OCI-LY7 (cell line): Measurements from ENCODE around the gene CMIP.

Experiments
- EZH2phosphoT487 ChIP-seq: fragments of 200-600 bp; sonication (generic); IDR thresholded peaks from 2 replicates; pipeline ENCODE4 v1.6.1; 2018; ENCODE audit warnings: low read depth, borderline replicate concordance, mild to moderate bottlenecking, mixed run types, antibody characterized with exemption, low read length, moderate library complexity, mixed read lengths
- TF ChIP-seq, protein P1 (sequence below): fragments of 200-600 bp; sonication (generic); conservative IDR thresholded peaks from 2 replicates; pipeline ENCODE4 v1.5.1; 2014; ENCODE audit warnings: mild to moderate bottlenecking, antibody characterized with exemption, low read length, moderate library complexity, mixed read lengths

GRCh38 chr16:81633680-81634379 is 189.2 kb downstream of the CMIP start:
- TF ChIP-seq, protein P1, sequence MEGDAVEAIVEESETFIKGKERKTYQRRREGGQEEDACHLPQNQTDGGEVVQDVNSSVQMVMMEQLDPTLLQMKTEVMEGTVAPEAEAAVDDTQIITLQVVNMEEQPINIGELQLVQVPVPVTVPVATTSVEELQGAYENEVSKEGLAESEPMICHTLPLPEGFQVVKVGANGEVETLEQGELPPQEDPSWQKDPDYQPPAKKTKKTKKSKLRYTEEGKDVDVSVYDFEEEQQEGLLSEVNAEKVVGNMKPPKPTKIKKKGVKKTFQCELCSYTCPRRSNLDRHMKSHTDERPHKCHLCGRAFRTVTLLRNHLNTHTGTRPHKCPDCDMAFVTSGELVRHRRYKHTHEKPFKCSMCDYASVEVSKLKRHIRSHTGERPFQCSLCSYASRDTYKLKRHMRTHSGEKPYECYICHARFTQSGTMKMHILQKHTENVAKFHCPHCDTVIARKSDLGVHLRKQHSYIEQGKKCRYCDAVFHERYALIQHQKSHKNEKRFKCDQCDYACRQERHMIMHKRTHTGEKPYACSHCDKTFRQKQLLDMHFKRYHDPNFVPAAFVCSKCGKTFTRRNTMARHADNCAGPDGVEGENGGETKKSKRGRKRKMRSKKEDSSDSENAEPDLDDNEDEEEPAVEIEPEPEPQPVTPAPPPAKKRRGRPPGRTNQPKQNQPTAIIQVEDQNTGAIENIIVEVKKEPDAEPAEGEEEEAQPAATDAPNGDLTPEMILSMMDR: no peak
- TF ChIP-seq EZH2phosphoT487: no peak
